SK-N-SH (cell line): ENCODE measurements around the gene ARHGEF6. TPM values are rescaled to one million over a fixed set of nuclear protein-coding genes. Genes with fewer than 3 reads are reported as not detected.

Source experiments
- CTCF ChIA-PET: fragments of 300-600, 350-600 bp; formaldehyde crosslinking; extraction: SDS; loops from one replicate; lab custom pipeline; 2021; lab: Yijun Ruan, JAX
- POLR2A ChIA-PET: fragments of 350-600 bp; sonication (Branson Sonifier 250); formaldehyde crosslinking; extraction: SDS; loops from one replicate; lab custom pipeline; 2020; ENCODE audit warnings: antibody characterized with exemption, inconsistent platforms; lab: Yijun Ruan, JAX
- DNase-seq: peaks from one replicate; pipeline ENCODE4 v3.0.0; 2012
- H2AFZ ChIP-seq: fragments of 200-600 bp; sonication (generic); 2 replicates; pipeline ENCODE4 v1.8.1; 2016; ENCODE audit warnings: antibody characterized with exemption, mild to moderate bottlenecking, low read depth
- H3F3A ChIP-seq: fragments of 200-600 bp; sonication (generic); replicated peaks from 2 replicates; pipeline ENCODE3; 2016; ENCODE audit warnings: antibody characterized with exemption, mild to moderate bottlenecking; ENCODE audit not compliant: insufficient read depth
- H3K27ac ChIP-seq, 2 experiments: fragments of 200-500 bp in 1 of 2; fragments of 200-600 bp in 1 of 2; sonication (Bioruptor generic) in 1 of 2; sonication (generic), shearing (Covaris generic) in 1 of 2; 2 replicates each; pipeline versions ENCODE4 v1.5.1 to v1.6.1; 2014 to 2016; ENCODE audit warnings: low read depth in 2 of 2, inconsistent platforms in 1 of 2, low read length in 1 of 2, mild to moderate bottlenecking in 1 of 2, mixed read lengths in 1 of 2
- H3K27me3 ChIP-seq: fragments of 200-600 bp; sonication (generic), shearing (Covaris generic); 2 replicates; pipeline ENCODE4 v1.6.1; 2016; ENCODE audit warnings: mixed run types; ENCODE audit not compliant: insufficient read depth
- H3K36me3 ChIP-seq, 2 experiments: fragments of 200-500 bp in 1 of 2; fragments of 200-600 bp in 1 of 2; sonication (Bioruptor generic) in 1 of 2; sonication (generic) in 1 of 2; replicated peaks in 1 of 2; 2 replicates each; pipeline versions ENCODE3 to v1.5.1; 2014 to 2016; ENCODE audit warnings: low read length in 1 of 2, mild to moderate bottlenecking in 1 of 2; ENCODE audit not compliant: insufficient read depth in 2 of 2, control insufficient read depth in 1 of 2
- H3K4me1 ChIP-seq, 2 experiments: fragments of 200-500 bp in 1 of 2; fragments of 200-600 bp in 1 of 2; sonication (Bioruptor generic) in 1 of 2; sonication (generic), shearing (Covaris generic) in 1 of 2; 2 replicates each; pipeline versions ENCODE4 v1.5.1 to v1.6.1; 2014 to 2016; ENCODE audit warnings: low read depth in 1 of 2, low read length in 1 of 2, mixed run types in 1 of 2; ENCODE audit not compliant: insufficient read depth in 2 of 2, control insufficient read depth in 1 of 2
- H3K4me2 ChIP-seq: fragments of 200-600 bp; sonication (generic), shearing (Covaris generic); 2 replicates; pipeline ENCODE4 v1.6.1; 2017; ENCODE audit warnings: mixed run types
- H3K4me3 ChIP-seq, 2 experiments: fragments of 200-500 bp in 1 of 2; fragments of 200-600 bp in 1 of 2; sonication (Bioruptor generic) in 1 of 2; sonication (generic), shearing (Covaris generic) in 1 of 2; 2 replicates each; pipeline versions ENCODE4 v1.5.1 to v1.8.1; 2014 to 2016; ENCODE audit warnings: low read depth in 2 of 2, inconsistent platforms in 1 of 2, low read length in 1 of 2, mild to moderate bottlenecking in 1 of 2, mixed read lengths in 1 of 2, moderate library complexity in 1 of 2
- H3K79me2 ChIP-seq: fragments of 200-600 bp; sonication (generic); 2 replicates; pipeline ENCODE4 v1.8.1; 2017; ENCODE audit warnings: mild to moderate bottlenecking; ENCODE audit not compliant: insufficient read depth
- H3K9ac ChIP-seq: fragments of 200-600 bp; sonication (generic); 2 replicates; pipeline ENCODE4 v1.6.1; 2017; ENCODE audit warnings: mixed run types
- H3K9me2 ChIP-seq: fragments of 200-600 bp; sonication (generic); 2 replicates; pipeline ENCODE4 v1.6.1; 2017; ENCODE audit warnings: mixed run types
- H3K9me3 ChIP-seq: fragments of 200-600 bp; sonication (generic); 2 replicates; pipeline ENCODE4 v1.6.1; 2017; ENCODE audit warnings: mixed run types, mild to moderate bottlenecking, moderate library complexity
- H4K20me1 ChIP-seq: fragments of 200-600 bp; sonication (generic); 2 replicates; pipeline ENCODE4 v1.6.1; 2017; ENCODE audit warnings: mild to moderate bottlenecking, mixed run types; ENCODE audit not compliant: insufficient read depth
- CHD2 ChIP-seq: fragments of 150-350 bp; IDR thresholded peaks from 2 replicates; pipeline ENCODE4 v1.6.1; 2018; ENCODE audit warnings: low read length; ENCODE audit not compliant: partially characterized antibody
- CTCF ChIP-seq: fragments of 200-600 bp; sonication (generic); IDR thresholded peaks from 2 replicates; pipeline ENCODE4 v1.6.1; 2017; ENCODE audit warnings: antibody characterized with exemption, mild to moderate bottlenecking, moderate library complexity
- ELF1 ChIP-seq: IDR thresholded peaks from 2 replicates; pipeline ENCODE4 v1.4.0; 2012
- FOSL2 ChIP-seq: IDR thresholded peaks from 2 replicates; pipeline ENCODE4 v1.4.0; 2012; ENCODE audit warnings: low read depth, mild to moderate bottlenecking, moderate library complexity, borderline replicate concordance
- FOXJ3 ChIP-seq: sonication (generic); formaldehyde crosslinking; IDR thresholded peaks from 2 replicates; pipeline ENCODE4 v1.5.1; 2020; ENCODE audit warnings: mild to moderate bottlenecking, missing genetic modification reagents
- MXI1 ChIP-seq: IDR thresholded peaks from 2 replicates; pipeline ENCODE4 v1.6.1; 2012; ENCODE audit warnings: mild to moderate bottlenecking, low read depth, low read length, improper control_type of control experiment
- NFIC ChIP-seq: IDR thresholded peaks from 2 replicates; pipeline ENCODE4 v1.4.0; 2012; ENCODE audit warnings: borderline replicate concordance
- PBX3 ChIP-seq: IDR thresholded peaks from 2 replicates; pipeline ENCODE4; 2012
- RAD21 ChIP-seq: IDR thresholded peaks from 2 replicates; pipeline ENCODE4 v1.6.1; 2012; ENCODE audit warnings: mild to moderate bottlenecking, low read length
- SIN3A ChIP-seq: IDR thresholded peaks from 2 replicates; pipeline ENCODE4 v1.6.1; 2012; ENCODE audit warnings: low read depth, mild to moderate bottlenecking, low read length, moderate library complexity, borderline replicate concordance
- SMC3 ChIP-seq: IDR thresholded peaks from 2 replicates; pipeline ENCODE4 v1.6.1; 2012; ENCODE audit warnings: low read depth, low read length, improper control_type of control experiment
- TCF12 ChIP-seq: IDR thresholded peaks from 2 replicates; pipeline ENCODE4 v1.4.0; 2012
- USF2 ChIP-seq: fragments of 150-350 bp; IDR thresholded peaks from 2 replicates; pipeline ENCODE4 v1.6.1; 2017; ENCODE audit warnings: antibody characterized with exemption, low read length, low read depth, borderline replicate concordance
- YY1 ChIP-seq: IDR thresholded peaks from 2 replicates; pipeline ENCODE4 v1.4.0; 2012; ENCODE audit warnings: low read depth, mild to moderate bottlenecking
- WGBS: methylation state at CpG from one replicate; pipeline ENCODE4 v1.1.6; 2017; ENCODE audit warnings: low lambda C conversion rate; 5-methylcytosine and 5-hydroxymethylcytosine counted together
- polyA plus RNA-seq, 3 experiments: library from polyadenylated mRNA; depleted of rRNA; stranded (reverse); fragments of >200 nt; gene quantifications; 2 replicates each; pipeline ENCODE4 v1.2.3, GENCODE V29; 2012
- TF ChIP-seq, protein P1 (sequence below): IDR thresholded peaks from 2 replicates; pipeline ENCODE4 v1.6.1; 2012; ENCODE audit warnings: mild to moderate bottlenecking, low read depth, low read length, moderate library complexity
- TF ChIP-seq, protein P2 (sequence below): IDR thresholded peaks from 2 replicates; pipeline ENCODE4 v1.4.0; 2012; ENCODE audit warnings: low read depth

ARHGEF6 gene
- polyA plus RNA-seq, 1 of the 3 experiments (the other 2 are of a cell fraction), result 2.7 TPM

GRCh38 chrX:136626237-136626636 lies 154.5 kb downstream of the ARHGEF6 start:
- H3K27me3 ChIP-seq, result no peaks in the 10 kb centered on the region
- H3K4me1 ChIP-seq, result no peaks in the 10 kb centered on the region
- 8% methylated on average over 2 of the region's 2 CpGs for WGBS
- H4K20me1 ChIP-seq, result no peaks in the 10 kb centered on the region
- H3F3A ChIP-seq, result no peaks in the 10 kb centered on the region
- H2AFZ ChIP-seq, result no peak overlapping the region
- no peak overlapping the region for H3K27ac ChIP-seq
- ChIA-PET CTCF (interaction anchor here (0.7 kb wide), 1 partner anchor 343 kb away, joined by 3 read pairs; no protein-coding TSS in a partner anchor), POLR2A (no interaction called here)
- no peaks in the 10 kb centered on the region for H3K79me2 ChIP-seq
- no peak for DNase-seq
- no peaks in the 10 kb centered on the region for H3K9me3 ChIP-seq
- H3K4me3 ChIP-seq, result no peak overlapping the region
- H3K4me2 ChIP-seq, result no peak overlapping the region
- no peaks in the 10 kb centered on the region for H3K9me2 ChIP-seq
- TF ChIP-seq TCF12 (no peak), RAD21 (no peak)
- TF ChIP-seq, protein P1, sequence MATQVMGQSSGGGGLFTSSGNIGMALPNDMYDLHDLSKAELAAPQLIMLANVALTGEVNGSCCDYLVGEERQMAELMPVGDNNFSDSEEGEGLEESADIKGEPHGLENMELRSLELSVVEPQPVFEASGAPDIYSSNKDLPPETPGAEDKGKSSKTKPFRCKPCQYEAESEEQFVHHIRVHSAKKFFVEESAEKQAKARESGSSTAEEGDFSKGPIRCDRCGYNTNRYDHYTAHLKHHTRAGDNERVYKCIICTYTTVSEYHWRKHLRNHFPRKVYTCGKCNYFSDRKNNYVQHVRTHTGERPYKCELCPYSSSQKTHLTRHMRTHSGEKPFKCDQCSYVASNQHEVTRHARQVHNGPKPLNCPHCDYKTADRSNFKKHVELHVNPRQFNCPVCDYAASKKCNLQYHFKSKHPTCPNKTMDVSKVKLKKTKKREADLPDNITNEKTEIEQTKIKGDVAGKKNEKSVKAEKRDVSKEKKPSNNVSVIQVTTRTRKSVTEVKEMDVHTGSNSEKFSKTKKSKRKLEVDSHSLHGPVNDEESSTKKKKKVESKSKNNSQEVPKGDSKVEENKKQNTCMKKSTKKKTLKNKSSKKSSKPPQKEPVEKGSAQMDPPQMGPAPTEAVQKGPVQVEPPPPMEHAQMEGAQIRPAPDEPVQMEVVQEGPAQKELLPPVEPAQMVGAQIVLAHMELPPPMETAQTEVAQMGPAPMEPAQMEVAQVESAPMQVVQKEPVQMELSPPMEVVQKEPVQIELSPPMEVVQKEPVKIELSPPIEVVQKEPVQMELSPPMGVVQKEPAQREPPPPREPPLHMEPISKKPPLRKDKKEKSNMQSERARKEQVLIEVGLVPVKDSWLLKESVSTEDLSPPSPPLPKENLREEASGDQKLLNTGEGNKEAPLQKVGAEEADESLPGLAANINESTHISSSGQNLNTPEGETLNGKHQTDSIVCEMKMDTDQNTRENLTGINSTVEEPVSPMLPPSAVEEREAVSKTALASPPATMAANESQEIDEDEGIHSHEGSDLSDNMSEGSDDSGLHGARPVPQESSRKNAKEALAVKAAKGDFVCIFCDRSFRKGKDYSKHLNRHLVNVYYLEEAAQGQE, result no peak
- H3K36me3 ChIP-seq, result no peaks in the 10 kb centered on the region
- H3K9ac ChIP-seq, result no peak overlapping the region

DNA sequence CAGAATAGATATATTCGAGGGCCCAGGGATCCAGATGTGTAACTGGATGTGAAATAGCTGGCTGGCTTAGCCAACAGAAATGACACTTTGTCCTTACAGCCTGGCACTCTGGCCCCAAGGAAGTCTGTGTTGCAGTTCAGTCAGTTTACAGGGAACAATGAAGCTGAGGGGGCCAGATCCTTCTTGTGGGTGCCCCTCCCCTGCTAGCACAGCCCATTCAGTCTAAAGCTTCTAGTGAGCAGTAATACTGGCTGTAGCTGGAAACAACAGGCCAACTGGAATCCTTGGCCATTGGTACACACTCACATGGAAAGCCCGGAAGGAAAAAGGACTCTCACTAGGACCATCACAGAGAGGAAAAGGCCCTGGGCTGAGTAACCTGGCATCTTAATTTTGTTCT lies 155.5 kb downstream of the ARHGEF6 start:
- ChIA-PET CTCF (no interaction called here), POLR2A (no interaction called here)
- no peaks in the 10 kb centered on the region for H3K9me2 ChIP-seq
- 21% methylated on average over 2 of the region's 2 CpGs for WGBS
- H2AFZ ChIP-seq, result no peak overlapping the region
- H3K4me2 ChIP-seq, result no peak overlapping the region
- no peaks in the 10 kb centered on the region for H3K36me3 ChIP-seq
- no peak overlapping the region for H3K9ac ChIP-seq
- no peaks in the 10 kb centered on the region for H4K20me1 ChIP-seq
- no peaks in the 10 kb centered on the region for H3K4me1 ChIP-seq
- H3K27me3 ChIP-seq, result no peaks in the 10 kb centered on the region
- H3K9me3 ChIP-seq, result no peaks in the 10 kb centered on the region
- H3F3A ChIP-seq, result no peaks in the 10 kb centered on the region
- DNase-seq, result no peak
- H3K27ac ChIP-seq, result no peak overlapping the region
- H3K79me2 ChIP-seq, result no peaks in the 10 kb centered on the region
- H3K4me3 ChIP-seq, result no peak overlapping the region
- TF ChIP-seq, protein P1, result no peak
- TF ChIP-seq SIN3A (no peak), FOXJ3 (no peak), ELF1 (no peak), CTCF (no peak), PBX3 (no peak), CHD2 (no peak), SMC3 (no peak), FOSL2 (no peak), TCF12 (no peak), USF2 (no peak), MXI1 (no peak), NFIC (no peak), YY1 (no peak), RAD21 (no peak)
- TF ChIP-seq, protein P2, sequence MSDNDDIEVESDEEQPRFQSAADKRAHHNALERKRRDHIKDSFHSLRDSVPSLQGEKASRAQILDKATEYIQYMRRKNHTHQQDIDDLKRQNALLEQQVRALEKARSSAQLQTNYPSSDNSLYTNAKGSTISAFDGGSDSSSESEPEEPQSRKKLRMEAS, result no peak
